Measurements from ENCODE around the gene DOCK10.

DNA sequence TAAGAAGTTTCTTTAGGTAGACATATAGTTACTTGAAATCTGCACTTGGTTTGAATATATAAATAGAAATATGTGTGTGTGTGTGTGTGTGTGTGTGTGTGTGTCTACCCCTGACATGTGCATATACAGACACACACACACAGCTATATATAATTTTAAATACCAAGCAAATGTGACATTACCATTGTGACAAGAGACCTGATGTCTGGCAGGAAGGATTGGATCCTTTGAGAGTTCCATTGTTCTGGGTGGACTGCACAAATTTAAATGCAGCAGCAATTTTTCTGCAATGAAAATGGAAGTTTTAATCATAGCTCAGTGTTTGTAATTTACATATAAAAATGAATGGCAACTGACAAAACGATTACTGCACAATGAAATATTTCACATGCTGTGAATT is 238.3 kb downstream of the DOCK10 start:
- TF ChIP-seq, protein P1, sequence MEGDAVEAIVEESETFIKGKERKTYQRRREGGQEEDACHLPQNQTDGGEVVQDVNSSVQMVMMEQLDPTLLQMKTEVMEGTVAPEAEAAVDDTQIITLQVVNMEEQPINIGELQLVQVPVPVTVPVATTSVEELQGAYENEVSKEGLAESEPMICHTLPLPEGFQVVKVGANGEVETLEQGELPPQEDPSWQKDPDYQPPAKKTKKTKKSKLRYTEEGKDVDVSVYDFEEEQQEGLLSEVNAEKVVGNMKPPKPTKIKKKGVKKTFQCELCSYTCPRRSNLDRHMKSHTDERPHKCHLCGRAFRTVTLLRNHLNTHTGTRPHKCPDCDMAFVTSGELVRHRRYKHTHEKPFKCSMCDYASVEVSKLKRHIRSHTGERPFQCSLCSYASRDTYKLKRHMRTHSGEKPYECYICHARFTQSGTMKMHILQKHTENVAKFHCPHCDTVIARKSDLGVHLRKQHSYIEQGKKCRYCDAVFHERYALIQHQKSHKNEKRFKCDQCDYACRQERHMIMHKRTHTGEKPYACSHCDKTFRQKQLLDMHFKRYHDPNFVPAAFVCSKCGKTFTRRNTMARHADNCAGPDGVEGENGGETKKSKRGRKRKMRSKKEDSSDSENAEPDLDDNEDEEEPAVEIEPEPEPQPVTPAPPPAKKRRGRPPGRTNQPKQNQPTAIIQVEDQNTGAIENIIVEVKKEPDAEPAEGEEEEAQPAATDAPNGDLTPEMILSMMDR (IDR thresholded peaks at IDR 0.05) = no peak
- TF ChIP-seq POLR2A (IDR thresholded peaks at IDR 0.05) = no peak
